Mucosa of gallbladder (tissue), 1 donor: ENCODE results near the gene P4HA1. TPM values are rescaled to one million over a fixed set of nuclear protein-coding genes. Genes with fewer than 3 reads are reported as not detected.

Source experiments
- DNase-seq: peaks from one replicate; pipeline ENCODE4 v3.0.0-alpha.2; 2020; ENCODE audit warnings: low spot score
- total RNA-seq: library from RNA; stranded (reverse); gene quantifications from one replicate; pipeline ENCODE4 v1.2.1, GENCODE V29; 2021
- donor health status: DM: no; HTN: no; CAD: no.

Gene P4HA1
- total RNA-seq, 1 donor from 2014 or later = 67.5 TPM

- DNase-seq = no peak
Measured at GRCh38 chr10:73093922-73094850, 2.5 kb downstream of the P4HA1 start.

DNA sequence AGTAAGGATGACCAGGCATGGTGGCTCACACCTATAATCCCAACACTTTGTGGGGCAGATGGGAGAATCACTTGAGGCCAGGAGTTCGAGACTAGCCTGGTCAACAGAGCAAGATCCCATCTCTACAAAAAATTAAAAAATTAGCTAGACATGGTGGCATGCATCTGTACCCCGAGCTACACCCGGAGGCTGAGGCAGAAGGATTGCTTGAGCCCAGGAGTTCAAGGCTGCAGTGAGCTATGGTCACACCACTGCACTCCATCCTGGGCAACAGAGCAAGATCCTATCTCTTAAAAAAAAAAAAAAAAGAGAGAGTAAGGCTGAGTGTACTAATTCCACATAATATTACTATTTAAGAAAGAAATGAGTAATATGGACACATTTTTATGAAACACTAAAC, 3.8 kb downstream of the P4HA1 start:
- DNase-seq = no peak

DNA sequence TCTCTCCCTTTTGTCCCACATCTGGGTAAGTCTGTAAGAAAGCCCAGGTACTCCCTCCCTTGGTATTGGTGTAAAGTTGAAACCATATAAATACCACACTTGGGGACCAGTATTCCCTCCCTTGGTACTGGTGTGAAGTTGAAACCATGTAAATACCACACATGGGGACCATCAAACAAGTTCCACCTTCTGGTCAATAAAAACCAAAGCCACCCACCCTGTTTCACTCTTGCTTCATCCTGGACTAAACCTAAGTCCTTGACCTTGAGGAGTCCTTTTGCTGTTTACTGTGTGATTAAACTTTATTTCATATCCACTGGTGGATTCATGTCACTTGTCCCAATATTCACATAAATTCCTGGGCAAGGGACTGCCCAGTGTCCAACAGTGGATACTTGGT, 8.4 kb downstream of the P4HA1 start:
- no peak for DNase-seq

- DNase-seq = no peak
Measured at GRCh38 chr10:73086816-73087215, 9.8 kb downstream of the P4HA1 start.

- DNase-seq = no peak
Measured at GRCh38 chr10:73084209-73084608, 12.5 kb downstream of the P4HA1 start.

GRCh38 chr10:73083221-73083620, 13.4 kb downstream of the P4HA1 start:
- DNase-seq = no peak

- no peak for DNase-seq
Measured at GRCh38 chr10:73079779-73080541, 16.7 kb downstream of the P4HA1 start.

DNA sequence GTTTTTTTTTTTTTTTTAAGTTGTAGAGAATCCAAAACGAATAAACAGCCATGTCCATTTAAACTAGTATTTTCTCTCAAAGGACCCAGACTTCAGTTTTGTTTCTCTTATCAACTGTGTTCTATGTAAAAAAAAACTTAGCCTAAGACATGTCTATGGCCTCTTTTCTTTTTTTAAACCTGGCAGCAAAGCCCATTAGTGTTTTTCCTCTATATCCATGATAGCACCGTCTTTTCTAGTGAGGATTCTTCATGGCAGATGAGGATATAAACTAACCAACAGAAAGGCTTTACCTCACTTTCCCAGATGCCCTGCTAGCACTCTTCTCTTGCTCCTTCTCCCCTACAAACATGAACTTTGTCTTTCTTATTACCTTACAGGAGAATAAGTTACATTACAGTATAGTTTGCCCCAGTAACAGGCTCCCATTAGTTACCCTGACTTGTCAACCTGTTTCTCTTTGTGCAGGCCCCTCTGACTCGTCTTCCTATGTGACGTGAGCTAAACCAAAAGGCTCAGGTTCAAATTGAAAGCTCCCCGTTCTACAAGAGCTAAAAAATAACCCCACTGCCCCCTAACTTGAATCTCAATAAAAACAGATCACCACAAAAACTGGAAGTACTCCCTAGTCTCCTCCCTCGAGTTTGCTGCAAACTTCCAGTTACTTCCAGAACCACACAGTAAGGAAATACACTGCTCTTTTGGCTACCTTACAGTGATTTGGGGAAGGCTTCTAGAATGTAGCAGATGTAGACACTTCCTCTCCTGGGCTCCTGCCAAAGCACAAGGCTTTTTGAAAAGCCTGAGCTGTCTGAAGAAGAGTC, 20.1 kb downstream of the P4HA1 start:
- peak; percentile 80 for DNase-seq

DNA sequence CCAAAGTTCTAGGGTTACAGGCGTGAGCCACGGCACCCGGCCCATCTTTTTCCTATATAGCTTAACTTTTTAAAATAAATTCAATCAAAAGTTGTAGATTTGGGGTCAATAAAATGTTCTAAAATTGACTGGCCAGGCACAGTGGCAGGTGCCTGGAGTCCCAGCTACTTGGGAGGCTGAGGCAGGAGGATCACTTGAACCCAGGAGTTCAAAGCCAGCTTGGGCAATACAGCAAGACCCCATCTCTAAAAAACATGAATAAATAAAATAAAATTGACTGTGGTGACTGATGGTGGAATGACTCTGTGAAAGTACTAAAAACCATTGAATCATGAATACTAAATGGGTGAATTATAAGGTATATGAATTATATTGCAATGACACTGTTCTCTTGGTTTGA, 20.8 kb downstream of the P4HA1 start:
- DNase-seq = no peak

DNA sequence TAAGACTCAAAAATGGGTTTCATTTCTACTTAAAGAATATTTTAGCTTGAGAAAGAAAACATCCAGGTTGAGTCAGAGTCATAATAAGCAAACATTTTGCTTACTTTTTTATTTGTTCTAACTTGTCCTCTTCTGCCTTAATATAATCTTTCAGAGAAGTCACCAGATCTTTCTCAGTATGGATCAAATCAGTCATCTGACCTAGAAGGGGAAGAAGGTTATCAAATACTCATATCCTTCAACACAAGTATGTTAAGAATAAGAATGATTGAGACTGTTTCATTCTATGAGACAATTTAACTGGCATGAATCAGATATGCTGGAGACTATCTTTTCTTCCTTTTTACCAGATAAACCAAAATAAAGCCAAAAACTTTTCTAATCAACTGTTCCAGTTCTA, 23.0 kb downstream of the P4HA1 start:
- DNase-seq = no peak

GRCh38 chr10:73065441-73065840, 31.2 kb downstream of the P4HA1 start:
- DNase-seq = no peak

DNA sequence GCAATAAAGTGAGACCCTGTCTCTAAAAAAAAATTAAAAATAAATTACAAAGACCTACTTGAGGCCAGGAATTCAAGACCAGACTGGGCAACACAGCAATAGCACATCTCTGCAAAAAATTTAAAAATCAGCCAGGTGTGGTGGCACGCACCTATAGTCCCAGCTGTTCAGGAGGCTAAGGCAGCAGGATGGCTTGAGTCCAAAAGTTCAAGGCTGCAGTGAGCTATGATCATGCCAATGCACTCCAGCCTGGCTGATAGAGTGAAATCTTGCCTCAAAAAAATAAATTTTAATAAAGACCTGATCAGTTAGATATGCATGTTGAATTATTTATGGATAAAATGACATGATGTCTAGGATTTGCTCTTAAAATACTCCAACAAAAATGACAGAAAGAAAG, 34.9 kb downstream of the P4HA1 start:
- no peak for DNase-seq

- no peak for DNase-seq
Measured at GRCh38 chr10:73060738-73061635, 35.7 kb downstream of the P4HA1 start.

DNA sequence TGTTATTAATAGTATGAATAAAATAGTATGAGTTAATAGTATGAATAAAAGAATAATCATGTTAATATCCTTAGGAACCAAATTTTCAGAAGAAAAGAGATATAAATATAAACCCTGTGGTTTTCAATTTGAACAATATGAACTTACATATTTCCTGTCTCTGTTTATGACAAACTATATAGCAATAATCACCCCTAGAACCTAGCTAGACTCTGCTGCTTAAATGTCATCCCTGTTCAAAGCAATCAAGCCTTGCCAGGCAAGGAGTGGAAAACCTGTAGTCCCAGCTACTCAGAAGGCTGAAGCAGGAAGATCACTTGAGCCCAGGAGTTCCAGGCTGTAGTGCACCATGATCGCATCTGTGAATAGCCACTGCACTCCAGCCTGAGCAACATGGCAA, 36.5 kb downstream of the P4HA1 start:
- DNase-seq = no peak

DNA sequence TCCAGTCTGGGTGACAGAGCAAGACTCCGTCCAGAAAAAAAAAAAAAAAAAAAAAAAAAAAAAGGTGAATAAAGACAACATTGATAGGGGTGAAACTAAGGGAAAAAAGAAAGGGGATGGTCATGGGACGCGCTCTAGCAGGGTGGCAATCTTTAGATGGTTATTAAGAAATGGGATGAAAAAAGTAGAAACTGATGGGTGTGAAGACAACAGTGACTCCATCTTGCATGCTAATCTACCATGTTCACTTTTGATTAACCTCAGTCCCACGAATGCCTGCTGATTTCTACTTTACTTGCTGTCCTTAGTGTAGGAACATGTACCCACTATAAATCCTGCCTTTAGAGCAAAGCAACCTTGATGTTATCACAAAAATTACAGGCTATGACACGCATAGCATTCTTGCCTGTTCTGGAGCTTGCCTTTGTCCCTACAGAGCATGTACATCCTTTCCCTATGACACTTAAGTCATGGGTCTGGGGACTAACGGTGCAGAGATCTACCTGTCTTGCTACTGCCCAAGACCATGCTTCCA, 38.5 kb downstream of the P4HA1 start:
- DNase-seq = no peak

- DNase-seq = no peak
Measured at GRCh38 chr10:73054286-73054685, 42.4 kb downstream of the P4HA1 start.

- no peak for DNase-seq
Measured at GRCh38 chr10:73053275-73053674, 43.4 kb downstream of the P4HA1 start.

DNA sequence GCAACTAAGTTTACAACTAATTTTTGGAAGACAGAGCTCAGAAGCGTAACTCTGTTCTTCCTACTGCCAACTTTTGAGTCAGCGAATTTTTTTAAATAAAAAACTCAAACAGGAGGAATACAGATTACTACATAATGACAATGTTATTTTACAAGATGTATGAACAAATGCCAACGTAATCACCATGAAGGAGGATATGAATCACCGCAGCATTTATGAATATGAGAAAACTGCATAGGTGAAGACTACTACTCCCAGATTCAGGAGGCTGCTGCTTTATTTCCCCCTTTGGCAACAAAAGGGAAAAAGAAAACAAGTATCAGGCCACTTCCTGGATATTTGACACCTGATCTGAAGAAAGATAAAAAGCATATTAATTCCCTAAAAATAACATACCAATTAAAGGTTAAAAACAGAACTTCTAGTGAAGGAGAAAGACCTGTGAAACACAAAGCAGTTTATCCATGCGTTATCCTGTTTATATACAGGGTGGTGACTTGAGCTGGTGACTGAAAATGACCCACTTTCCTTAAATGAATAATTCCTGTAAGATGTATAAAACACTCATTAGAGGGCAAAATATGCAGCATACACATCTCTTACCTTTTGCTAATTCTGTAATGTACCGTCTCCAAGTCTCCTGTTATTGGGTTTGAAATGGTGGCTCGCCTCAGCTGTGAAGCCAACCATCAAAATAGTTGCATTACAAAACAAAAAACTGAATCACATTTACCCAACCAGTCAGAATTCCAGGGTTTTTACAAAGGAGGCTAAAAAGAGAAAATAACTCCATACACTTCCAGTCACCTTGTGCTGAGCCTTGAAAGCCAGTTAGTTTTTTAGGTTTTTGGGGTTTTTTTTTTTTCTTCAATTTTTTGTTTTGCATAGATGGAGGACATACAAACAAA, 52.0 kb downstream of the P4HA1 start:
- DNase-seq = no peak

- DNase-seq = no peak
Measured at GRCh38 chr10:73043766-73044377, 52.8 kb downstream of the P4HA1 start.
